ENCODE data around the gene ELFN1.

DNA sequence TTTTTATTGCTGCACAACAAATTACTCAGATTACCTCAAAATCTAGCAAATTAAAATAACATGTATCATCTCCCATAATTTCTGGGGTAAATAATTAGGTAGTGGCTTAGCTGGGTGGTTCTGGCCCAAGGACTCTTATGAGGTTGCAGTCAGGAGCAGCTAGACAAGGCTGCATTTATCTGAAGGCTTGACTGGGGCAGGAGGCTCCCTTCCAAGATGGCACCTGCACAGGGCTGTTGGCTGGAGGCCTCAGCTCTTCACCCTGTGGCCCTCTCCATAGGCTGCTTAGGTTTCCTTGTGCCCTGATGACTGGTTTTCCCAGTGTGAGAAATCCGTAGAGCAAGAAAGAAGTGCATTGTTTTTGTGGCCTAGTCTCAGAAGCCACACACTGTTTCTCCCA, 34.7 kb upstream of the ELFN1 start:
- TF ChIP-seq POLR2A (IDR thresholded peaks at IDR 0.05): no peak
- TF ChIP-seq, protein P1, sequence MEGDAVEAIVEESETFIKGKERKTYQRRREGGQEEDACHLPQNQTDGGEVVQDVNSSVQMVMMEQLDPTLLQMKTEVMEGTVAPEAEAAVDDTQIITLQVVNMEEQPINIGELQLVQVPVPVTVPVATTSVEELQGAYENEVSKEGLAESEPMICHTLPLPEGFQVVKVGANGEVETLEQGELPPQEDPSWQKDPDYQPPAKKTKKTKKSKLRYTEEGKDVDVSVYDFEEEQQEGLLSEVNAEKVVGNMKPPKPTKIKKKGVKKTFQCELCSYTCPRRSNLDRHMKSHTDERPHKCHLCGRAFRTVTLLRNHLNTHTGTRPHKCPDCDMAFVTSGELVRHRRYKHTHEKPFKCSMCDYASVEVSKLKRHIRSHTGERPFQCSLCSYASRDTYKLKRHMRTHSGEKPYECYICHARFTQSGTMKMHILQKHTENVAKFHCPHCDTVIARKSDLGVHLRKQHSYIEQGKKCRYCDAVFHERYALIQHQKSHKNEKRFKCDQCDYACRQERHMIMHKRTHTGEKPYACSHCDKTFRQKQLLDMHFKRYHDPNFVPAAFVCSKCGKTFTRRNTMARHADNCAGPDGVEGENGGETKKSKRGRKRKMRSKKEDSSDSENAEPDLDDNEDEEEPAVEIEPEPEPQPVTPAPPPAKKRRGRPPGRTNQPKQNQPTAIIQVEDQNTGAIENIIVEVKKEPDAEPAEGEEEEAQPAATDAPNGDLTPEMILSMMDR (IDR thresholded peaks at IDR 0.05 in 4 of 5, conservative IDR thresholded peaks at IDR 0.05 in 1 of 5): no peak

Measured in gastrocnemius medialis (tissue), 4 donors.